Measurements from ENCODE around the gene KCNJ1.

The KCNJ1 gene

DNA sequence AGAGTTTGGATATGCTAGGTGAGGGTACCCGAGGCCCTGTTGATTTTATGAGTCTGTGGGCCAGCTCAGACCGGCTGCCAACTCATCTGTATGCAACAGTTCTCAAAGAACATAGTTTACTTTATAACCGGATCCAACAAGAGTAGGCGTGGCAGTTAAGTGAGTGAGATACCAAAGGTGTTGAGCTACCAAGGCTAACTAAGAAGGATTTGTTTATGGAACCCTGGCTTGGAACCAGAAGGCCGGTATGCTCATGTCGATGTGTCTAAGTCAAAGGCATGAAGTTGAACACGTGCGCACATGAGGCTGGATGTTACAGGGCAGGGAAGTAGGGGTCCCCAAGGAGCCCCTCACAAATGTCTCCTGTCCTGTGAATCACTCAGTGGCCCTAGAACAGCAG is at the start of gene KCNJ1:
Gene KCNJ1, minus strand, starts transcription at position 20 of the 400 bp plus-strand sequence. CDS start 27,053 bp downstream, outside the sequence.
- DNase-seq: no peak

DNA sequence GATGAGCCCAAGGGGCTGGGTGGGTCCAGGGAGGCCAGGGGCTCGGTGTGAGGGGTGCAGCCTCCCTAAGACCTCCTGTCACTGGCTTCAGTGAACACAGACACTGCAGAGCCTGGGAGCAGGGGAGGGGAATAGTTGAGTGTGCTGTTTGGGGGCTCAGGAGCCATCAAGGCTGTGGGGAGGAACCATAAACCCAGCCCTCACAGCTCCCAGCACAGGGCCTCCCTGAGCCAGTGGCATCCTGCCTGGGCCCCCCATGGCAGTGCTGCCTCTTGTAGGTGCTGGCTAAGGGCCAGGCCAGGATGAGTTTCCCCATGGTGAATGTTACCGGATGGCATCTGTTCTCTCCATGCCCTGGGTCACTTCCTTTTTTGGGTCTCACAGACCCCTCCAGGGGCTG is 49.6 kb upstream of the KCNJ1 start:
- DNase-seq: no peak

DNA sequence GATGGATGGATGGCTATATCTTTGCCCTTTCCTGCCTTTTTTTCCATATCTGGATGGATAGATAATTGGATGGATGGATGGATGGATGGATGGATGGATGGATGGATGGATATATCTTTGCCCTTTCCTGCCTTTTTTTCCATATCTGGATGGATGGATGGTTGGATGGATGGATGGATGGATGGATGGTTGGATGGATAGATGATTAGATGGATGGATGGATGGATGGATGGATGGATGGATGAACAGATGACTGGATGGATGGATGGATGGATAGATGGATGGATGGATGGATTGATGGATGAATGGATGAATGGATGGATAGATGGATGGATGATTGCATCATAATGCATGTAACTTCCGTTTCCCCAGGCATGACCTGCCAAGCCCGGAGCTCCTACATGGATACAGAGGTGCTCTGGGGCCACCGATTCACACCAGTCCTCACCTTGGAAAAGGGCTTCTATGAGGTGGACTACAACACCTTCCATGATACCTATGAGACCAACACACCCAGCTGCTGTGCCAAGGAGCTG is 49.0 kb upstream of the KCNJ1 start:
- no peak for DNase-seq

DNA sequence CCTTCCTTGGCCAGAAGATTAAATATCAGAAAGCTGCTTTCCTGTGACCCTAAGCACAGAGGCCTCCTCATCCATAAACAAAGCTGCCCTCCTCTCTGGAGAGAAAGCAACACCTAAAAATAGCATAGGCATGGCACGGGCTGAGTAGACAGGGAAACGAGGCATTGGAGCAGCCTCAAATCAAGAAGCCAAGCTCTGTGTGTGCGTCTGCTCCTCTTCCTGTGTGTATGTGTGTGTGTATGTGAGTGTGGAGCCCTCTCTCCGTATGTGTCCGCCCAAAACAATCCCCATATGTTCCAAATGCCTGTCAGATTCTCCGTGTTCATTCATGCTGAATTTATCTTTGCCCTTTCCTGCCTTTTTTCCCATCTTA is 48.0 kb upstream of the KCNJ1 start:
- no peak for DNase-seq

DNA sequence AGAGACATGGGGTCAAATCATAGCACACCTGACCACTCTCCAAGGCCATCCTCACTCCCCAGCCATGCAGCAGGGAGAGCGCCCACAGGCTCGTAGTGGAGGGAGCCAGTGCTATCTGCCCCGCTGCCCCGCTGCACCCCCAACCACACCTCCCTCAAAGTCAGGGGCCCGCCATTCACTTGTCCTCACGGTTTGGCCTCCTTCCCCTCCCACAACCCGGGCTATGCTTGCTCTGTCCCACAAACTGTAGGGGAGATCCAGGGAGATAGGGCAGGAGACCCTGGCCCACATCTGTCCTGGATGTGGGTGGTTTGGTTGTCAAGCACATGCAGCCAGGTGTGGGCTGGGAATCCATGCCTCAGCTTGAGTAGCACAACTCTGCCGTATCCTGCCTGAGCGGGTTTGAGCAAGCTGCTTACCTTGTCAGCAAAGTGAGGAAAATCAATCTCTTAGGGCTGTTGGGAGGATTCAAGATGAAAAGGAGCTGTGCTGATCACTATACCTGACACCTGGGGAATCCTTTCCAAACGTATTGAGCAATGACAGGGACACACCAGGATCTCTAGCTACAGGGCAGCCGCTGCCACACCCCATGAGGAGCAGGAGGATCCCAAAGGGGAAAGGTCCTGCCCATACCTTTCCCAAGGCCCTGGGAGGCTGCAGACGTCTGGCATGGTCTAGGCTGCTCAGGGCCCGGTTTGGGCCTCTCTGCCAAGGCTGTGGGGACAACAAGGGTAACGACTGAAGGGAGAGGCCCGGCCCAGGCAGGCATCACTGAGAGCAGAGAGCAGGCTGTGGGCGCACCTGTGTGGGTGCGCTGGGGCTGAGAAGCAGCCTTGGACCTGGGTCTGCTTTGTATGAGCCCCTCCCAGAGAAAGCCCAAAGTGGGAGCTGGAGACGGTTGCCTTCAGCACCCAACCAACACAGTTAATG is 47.4 kb upstream of the KCNJ1 start:
- DNase-seq: no peak

DNA sequence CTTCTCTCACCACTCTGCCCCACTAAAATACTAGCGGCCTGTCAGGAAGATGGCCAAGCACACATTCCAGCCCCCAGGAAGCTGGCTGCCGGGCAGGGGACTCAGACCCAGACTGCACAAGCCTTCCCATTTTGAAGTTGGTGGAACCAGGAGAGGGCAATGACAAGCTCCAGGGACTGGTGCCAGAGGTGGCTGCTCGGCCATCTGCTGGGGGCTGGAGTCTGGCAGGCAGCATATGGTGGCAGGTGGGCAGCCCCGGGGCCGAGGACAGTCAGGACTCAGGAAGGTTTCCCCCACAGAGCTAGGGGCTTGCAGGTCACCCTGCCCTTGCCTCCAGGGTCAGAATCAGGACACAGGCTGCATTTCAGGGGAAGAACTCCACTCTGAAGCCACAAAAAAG is 46.7 kb upstream of the KCNJ1 start:
- DNase-seq: no peak

DNA sequence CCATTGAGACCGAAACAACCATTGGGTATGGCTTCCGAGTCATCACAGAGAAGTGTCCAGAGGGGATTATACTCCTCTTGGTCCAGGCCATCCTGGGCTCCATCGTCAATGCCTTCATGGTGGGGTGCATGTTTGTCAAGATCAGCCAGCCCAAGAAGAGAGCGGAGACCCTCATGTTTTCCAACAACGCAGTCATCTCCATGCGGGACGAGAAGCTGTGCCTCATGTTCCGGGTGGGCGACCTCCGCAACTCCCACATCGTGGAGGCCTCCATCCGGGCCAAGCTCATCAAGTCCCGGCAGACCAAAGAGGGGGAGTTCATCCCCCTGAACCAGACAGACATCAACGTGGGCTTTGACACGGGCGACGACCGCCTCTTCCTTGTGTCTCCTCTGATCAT is 44.6 kb upstream of the KCNJ1 start:
- DNase-seq: no peak

DNA sequence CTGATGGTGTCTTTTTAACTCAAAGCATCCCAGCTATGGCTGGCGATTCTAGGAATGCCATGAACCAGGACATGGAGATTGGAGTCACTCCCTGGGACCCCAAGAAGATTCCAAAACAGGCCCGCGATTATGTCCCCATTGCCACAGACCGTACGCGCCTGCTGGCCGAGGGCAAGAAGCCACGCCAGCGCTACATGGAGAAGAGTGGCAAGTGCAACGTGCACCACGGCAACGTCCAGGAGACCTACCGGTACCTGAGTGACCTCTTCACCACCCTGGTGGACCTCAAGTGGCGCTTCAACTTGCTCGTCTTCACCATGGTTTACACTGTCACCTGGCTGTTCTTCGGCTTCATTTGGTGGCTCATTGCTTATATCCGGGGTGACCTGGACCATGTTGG is 44.1 kb upstream of the KCNJ1 start:
- DNase-seq: no peak

DNA sequence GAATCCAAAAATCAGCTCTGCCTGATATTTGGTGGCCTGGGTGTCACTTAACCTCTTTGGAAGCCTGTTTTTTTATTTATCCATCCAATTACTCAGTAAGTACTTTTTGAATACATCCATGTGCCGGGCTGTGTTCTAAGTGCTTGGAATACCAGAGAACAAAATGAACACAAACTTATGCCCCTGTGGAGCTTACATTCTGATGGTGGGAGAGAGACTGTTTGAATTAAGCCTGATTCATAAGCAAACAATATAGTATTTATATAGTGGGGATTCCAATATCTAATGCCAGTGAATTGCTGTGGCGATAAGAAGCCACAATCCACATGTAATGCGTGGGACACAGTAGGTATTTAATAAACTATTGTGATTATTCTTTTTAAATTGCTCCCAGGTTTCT is 43.5 kb upstream of the KCNJ1 start:
- no peak for DNase-seq

DNA sequence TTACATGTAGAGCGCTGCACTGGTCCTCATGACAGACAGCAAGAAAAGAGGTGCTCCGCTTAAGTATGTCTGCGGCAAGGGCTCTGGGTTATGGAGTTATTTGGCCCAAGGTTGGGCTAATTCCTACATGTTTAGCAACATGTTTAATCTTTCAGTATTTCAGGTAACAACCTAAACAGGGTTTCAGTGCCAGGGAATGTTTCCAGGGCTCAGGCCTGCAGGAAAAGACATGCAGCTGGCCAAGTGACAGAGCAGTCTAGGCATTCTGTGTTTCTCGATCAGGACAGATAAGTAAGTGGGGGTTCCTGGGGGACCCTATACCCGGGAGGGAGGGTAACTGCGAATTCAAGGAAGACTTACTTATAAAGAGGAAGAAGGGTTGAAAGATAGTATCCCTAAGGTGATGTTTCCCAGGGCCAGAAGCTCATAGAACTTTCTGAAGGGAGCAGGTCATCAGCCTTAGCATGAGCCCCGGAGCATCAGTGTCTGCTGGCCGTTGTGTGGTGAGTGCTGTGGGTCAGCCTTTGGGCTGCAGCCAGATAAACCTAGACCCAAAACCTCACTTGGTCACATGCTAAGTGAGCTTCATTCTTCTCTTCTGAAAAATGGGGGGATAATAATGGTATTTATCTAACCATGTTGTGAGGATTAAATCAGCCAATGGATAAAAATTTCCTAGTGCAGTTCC is 42.5 kb upstream of the KCNJ1 start:
- DNase-seq: no peak

DNA sequence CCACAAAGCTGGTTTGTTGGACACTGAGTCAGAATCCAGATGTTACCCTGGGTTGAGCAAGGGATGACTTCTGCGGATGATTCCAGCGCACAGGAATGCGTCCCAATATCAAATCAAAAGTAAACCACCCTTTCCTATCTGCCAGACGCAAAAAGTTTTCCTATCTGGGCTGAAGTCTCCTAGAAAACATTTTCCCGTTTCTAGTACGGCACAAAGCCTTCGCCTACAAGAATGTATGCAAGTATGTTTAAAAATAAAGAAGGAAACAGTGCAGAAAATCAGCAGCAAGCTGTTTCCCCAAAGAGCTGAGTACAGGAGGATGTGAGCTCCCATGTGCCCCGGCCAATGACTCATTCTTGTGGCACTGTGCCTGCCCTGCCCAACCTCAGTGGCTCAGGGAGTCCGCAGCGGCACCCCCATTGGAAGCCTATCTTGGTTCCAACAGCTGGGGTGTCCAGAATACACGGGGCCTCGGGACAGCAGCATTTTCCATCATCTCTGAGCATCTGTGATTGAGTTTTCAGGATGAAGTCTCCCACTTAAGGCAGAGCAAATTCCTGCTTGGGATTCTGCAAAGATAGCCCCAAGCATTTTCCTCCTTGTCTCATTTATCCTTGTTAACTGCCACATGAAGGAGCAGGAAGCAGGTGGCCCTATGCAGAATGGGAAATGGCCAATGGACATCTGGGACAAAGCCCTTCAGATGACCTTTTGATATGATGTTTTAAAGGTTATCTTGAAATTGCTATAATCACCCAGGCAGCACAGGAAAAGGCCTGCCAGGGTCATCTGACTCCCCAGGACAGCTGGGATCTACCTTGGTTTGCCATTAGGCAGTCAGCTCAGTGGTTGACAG is 41.5 kb upstream of the KCNJ1 start:
- no peak for DNase-seq

DNA sequence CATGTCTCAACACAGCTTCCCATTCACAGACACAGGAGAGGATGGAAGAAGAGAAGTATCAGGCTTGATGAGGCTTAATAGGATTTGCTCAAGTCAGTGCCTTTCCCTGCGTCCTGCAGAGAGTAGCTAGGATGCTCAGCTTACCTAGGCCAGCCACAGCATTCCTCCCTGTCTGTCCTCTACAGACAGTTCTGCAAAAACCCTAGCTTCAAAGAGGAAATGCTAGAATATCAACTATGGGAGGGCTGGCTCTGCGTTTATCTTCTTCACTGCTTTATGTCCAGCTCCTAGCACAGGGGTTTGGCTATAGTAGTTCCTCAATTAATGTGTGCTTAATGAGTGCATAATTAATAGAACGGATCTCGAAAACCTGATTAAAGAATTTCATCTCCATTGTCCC is 40.5 kb upstream of the KCNJ1 start:
- DNase-seq: no peak

DNA sequence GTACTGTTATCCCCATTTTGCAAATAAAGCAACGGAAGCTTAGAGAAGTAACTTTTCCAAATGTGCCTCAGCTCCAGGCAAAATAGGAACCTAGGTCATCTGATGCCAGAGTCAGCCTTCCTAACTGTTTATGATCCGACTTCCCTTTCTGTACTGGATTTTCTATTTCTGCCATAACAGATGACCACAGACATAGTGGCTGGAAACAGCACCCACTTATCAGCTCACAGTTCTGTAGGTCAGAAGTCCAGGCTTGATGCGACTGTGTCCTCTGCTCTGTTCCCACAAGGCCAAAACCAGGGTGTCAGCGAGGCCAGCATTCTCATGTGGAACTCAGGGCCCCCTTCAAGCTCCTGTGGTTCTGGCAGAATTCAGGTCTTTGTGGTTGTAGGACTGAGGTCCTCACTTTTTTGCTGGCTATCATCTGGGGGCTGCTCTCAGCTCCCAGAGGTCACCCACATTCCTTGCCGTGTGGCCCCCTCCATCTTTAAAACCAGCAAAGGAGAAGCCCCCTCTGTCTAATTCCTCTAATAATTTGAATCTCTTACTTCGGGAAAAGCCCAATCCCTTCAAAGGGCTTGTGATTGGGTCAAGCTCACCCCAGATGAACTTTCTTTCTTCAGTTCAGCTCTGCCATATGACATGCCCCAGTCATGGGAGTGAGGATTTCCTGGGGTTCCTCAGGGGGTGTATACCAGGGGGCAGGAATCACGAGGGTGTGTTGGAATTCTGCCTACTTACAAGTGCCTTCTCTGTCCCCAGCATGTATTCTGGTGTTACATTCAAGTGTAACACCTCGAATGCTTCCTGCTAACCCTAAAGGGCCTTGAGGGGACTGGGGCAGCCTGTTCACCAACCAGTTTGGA is 39.3 kb upstream of the KCNJ1 start:
- DNase-seq: no peak

DNA sequence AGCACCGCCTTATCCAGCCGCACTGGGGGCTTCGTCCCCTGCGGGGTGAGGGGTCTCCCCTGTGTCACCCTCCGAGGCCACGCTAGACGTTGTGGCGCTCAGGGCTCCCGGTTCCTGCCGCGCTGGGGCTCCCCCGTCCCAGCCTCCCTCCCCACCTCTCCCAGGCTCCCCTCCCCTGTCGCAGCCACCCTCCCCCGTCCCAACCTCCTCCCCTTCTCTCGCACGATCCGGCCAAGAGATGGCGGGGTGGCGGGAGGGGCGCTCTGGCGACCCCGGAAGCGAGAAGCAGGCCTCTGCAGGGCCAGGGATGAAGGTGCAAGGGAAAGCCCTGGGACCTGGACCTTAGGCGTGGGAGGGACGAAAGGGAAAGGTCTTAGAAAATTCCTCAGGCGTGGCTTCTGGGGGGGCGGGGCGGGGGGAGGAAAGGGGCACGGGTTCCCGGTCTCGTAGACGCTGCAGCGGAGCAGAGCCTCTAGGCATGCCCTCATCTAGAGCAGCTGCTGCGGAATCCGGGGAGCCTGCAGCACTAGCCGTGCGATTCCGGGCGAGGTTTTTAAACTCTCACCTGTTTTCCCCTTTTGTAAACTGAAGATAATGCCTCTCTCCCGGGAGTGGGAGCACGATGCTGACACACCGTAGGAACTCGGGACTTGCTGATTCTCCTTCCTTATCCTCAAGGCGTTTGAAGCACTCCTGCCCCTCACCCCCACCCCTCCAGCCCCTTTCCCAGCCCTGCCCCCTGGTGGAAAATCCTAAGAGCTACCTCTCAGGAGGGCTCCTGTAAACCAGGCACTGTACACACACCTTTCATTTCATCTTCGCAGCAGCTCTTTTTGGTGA is 38.5 kb upstream of the KCNJ1 start:
- peak; percentile 46 to 58 for DNase-seq

DNA sequence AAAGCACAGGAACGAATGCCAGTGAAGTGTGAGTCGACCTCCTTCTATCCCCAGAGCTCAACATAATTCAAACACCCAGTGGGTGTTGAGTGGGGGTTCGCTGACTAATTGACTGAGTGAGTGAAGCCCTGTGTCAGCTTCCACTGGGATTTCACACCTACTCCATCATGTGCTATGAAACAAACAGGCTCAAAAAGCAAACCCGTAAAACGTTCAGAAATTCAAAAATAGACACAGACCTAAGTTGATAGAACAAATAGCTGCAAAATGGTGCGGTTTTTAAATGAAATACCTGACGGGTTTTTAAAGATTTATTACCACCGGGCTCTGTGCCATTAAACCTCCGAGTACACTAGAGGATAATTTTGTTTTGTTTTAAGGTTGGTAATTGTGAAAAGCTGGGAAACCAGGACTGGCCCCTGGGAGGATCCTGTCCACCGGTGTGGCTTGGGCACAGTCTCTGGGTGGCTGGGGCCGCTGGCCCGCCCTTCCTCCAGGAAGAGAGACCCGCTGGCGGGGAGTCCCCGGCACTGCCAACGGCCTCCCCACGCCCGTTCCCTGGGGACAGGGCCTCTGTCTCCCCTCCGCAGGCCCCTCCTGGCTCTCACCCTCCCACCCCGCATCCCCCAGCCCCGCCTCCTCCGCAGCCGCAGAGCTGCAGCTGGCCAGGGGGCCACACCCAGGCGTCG is 37.7 kb upstream of the KCNJ1 start:
- DNase-seq: no peak

DNA sequence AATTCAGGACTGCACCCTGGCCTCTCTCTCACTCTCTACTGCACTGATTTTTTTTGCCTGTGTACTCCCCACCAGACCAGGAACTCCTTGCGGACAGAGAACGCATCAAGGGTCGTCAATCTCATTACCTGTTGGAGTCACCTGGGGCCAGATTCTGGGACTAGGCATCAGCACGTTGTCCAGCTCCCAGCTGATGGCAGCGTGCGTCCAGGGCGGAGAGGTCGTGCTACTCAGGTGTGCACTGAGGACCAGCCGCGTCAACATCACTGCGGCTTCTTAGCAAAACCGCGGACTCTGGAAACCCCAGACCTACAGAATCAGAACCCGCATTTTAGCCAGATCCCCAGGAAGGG is 37.2 kb upstream of the KCNJ1 start:
- DNase-seq: no peak

DNA sequence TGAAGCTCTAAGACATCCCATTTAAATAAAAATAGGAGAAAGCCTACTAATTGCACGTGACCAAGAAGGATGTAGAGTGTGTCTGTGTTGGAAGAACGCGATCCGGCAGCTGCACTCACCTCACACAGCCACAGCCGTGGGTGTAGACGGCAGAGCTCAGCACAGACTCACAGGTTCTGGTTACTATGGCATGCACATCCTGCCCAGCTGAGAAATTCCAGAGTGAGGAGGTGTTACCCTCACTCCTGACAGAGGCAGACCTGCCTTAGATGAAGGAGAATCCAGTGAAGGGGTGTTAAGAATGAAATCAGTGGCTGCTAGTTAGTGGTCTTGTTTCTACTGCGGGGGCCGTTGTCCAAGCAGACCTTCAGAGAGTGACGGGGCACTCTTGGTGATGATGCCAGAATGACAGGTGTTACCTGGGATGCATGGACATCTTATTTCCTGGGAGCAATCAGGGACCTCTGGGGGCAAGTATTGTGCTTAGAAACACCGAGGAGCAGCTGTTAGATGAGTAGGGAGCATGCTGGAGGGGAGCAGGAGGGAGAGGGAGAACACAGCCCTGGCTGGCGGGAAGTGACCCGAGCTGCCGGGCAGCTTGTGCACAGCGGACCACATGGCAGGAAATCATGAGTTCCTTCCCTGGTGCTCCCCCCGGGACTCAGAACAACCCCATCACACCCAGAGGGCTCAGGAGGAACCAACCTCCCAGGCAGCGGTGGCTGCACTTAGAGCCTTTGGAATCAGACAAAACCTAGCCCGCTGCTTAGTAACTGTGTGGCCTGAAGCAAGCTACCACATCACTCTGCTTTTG is 36.4 kb upstream of the KCNJ1 start:
- no peak for DNase-seq

DNA sequence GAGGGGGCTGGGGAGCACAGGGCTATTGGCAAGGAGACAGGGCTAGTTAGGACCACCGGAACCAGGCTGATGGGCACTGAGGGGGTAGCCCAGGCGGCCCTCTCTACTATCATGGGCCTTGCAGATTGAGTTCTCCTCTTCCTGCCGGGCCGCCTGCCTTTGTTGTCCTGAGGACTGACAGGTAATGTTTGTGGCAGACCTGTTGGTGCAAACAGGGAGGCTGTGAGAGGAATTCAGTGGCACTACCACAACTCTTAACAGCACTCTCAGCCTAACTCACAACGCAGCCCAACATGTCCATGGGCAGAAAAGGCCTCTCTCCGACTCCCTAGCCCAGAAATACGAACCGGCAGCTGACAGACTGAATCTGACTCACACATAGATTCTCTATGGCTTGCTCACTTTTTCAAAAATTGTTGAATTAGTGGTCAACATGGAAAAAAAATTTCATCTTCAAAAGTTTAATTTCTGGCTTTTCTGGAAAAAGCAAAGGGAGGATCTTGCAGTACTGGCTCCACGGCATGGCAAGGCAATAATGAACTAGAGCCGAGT is 35.5 kb upstream of the KCNJ1 start:
- DNase-seq: no peak

Data from activated CD4-positive, alpha-beta T cell treated with anti-CD3 and anti-CD28 coated beads, Interleukin-2, amount 50 U/mL, for 48 hours (primary cell).